Stomach (tissue), 4 donors: ENCODE results near the gene HNRNPLL.

ENCODE experiments used
- CTCF ChIP-seq, 7 experiments: fragments of 450-650 bp in 4 of 7; fragments of 200-600 bp in 3 of 7; sonication (generic) in 3 of 7; IDR thresholded peaks; one replicate each; pipeline ENCODE4 v1.5.1; 2016 to 2019; ENCODE audit warnings: antibody characterized with exemption in 7 of 7, control low read depth in 2 of 7, mild to moderate bottlenecking in 1 of 7
- EP300 ChIP-seq: sonication (generic); formaldehyde crosslinking; IDR thresholded peaks from one replicate; pipeline ENCODE4 v1.6.1; 2017; ENCODE audit warnings: antibody characterized with exemption
- POLR2A ChIP-seq, 4 donors: fragments of 450-650 bp; IDR thresholded peaks; one replicate each; pipeline ENCODE4 v1.6.1; 2016; ENCODE audit warnings: antibody characterized with exemption in 4 of 4, control low read depth in 2 of 4, mild to moderate bottlenecking in 1 of 4, moderate library complexity in 1 of 4
- POLR2AphosphoS5 ChIP-seq, 3 donors: sonication (generic); formaldehyde crosslinking; IDR thresholded peaks; one replicate each; pipeline ENCODE4 v1.6.1; 2016; ENCODE audit warnings: antibody characterized with exemption in 3 of 3

DNA sequence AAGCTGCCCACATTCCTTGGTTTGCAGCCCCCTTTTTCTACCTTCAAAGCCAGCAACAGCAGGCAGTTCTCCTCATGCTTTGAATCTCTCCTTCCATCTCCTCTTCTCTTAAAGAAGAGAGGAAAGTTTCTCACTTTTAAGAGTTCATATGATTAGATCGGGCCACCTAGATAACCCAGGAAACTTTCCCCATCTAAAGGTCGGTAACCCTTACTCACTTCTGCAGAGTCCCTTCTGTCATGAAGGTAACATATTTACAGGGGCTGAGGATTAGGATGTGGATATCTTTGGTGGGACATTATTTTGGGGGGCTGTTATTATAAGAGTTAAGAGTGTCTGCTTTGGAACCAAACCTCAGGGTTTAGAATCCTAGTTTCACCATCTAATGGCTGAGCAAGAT lies 51.0 kb downstream of the HNRNPLL start:
- TF ChIP-seq CTCF (IDR thresholded peaks at IDR 0.05) (no peak), POLR2A (IDR thresholded peaks at IDR 0.05) (no peak), POLR2AphosphoS5 (IDR thresholded peaks at IDR 0.05) (no peak), EP300 (no peak)
